Dendritic cell treated with granulocyte-macrophage colony-stimulating factor and Interleukin-4, amounts not matched to agents 40 ng/mL and 50 ng/mL, for 4 days (primary cell): ENCODE results near the gene SF3A2.

Experiments
- H3K27ac Mint-ChIP-seq: one replicate; pipeline ENCODE4 v1.8.0; 2022; ENCODE audit warnings: mild to moderate bottlenecking, mixed read lengths
- H3K27me3 Mint-ChIP-seq: one replicate; pipeline ENCODE4 v1.8.0; 2022; ENCODE audit warnings: mild to moderate bottlenecking, mixed read lengths
- H3K36me3 Mint-ChIP-seq: one replicate; pipeline ENCODE4 v1.8.0; 2022; ENCODE audit warnings: low read depth, mixed read lengths
- H3K4me1 Mint-ChIP-seq: one replicate; pipeline ENCODE4 v1.8.0; 2022; ENCODE audit warnings: low read depth, mixed read lengths
- H3K4me3 Mint-ChIP-seq: one replicate; pipeline ENCODE4 v1.8.0; 2022; ENCODE audit warnings: mild to moderate bottlenecking, moderate library complexity, mixed read lengths
- H3K9me3 Mint-ChIP-seq: one replicate; pipeline ENCODE4 v1.8.0; 2022; ENCODE audit warnings: mixed read lengths
- intact Hi-C: fragments of 100-400 bp; cut with micrococcal nuclease; formaldehyde crosslinking; loops from one replicate; pipeline ENCODE4 v1.15.0; 2022

SF3A2 gene

GRCh38 chr19:2236064-2236313 is 635 bp upstream of the SF3A2 start:
- Mint-ChIP-seq H3K9me3 (no peaks in the 10 kb centered on the region), H3K4me3 (peak overlapping the region; percentile 94), H3K27ac (peak overlapping the region; percentile 98), H3K27me3 (no peaks in the 10 kb centered on the region), H3K4me1 (peaks cover 78% of the 10 kb centered on the region), H3K36me3 (peaks cover 83% of the 10 kb centered on the region)
- intact Hi-C loops = loop anchor here (1.0 to 5.0 kb wide), 3 partner anchors 37 to 85 kb away; partner anchors contain the start of gene AP3D1

DNA sequence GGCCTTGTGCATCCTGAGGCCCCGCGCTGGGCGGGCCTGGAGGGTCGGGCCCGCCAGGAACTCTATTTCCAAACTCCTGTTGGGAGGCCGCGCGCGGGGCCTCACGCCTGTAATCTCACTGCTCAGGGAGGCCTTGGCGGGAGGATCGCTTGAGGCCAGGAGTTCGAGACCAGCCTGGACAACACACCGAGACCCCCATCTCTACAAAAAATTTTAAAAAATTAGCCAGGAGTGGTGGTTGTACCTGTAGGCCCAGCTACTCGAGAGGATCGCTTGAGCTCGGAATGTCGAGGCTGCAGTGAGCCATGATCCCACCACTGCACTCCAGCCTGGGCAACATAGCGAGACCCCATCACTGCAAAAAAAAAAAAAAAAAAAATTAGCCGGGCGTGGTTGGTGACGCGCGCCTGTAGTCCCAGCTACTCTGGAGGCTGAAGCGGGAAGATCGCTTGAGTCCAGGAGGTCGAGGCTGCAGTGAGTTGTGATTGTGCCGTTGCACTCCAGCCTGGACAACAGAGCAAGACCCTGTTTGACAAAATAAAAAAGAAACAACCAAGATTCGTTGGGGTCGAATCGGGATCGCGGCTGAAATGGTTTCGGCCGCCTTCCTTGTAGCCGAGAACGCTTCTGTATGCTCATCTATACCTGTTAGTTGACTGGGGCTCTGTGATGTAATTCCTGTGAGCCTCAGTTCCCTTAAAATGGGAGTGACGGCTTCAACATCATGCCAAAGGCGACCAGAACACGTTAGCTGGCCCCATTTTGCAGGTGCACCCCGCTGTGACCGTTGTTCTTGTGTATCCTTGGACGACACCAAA is 636 bp downstream of the SF3A2 start:
- intact Hi-C loops = loop anchor here (5.0 kb wide), 1 partner anchor 80 kb away; no protein-coding TSS in a partner anchor
- no peaks in the 10 kb centered on the region for H3K27me3 Mint-ChIP-seq
- no peaks in the 10 kb centered on the region for H3K9me3 Mint-ChIP-seq
- H3K4me3 Mint-ChIP-seq = peak overlapping the region; percentile 94
- peak overlapping the region; percentile 98 for H3K27ac Mint-ChIP-seq
- peaks cover 81% of the 10 kb centered on the region for H3K36me3 Mint-ChIP-seq
- H3K4me1 Mint-ChIP-seq = peaks cover 76% of the 10 kb centered on the region

GRCh38 chr19:2237869-2238153 is 1.2 kb downstream of the SF3A2 start:
- peak overlapping the region; percentile 98 for H3K27ac Mint-ChIP-seq
- H3K27me3 Mint-ChIP-seq = no peaks in the 10 kb centered on the region
- peak overlapping the region; percentile 94 for H3K4me3 Mint-ChIP-seq
- H3K36me3 Mint-ChIP-seq = peaks cover 81% of the 10 kb centered on the region
- intact Hi-C loops = loop anchor here (5.0 kb wide), 1 partner anchor 79 kb away; no protein-coding TSS in a partner anchor
- H3K9me3 Mint-ChIP-seq = no peaks in the 10 kb centered on the region
- H3K4me1 Mint-ChIP-seq = peaks cover 76% of the 10 kb centered on the region

- peaks cover 71% of the 10 kb centered on the region for H3K4me1 Mint-ChIP-seq
- no peaks in the 10 kb centered on the region for H3K27me3 Mint-ChIP-seq
- peaks cover 81% of the 10 kb centered on the region for H3K36me3 Mint-ChIP-seq
- no peaks in the 10 kb centered on the region for H3K9me3 Mint-ChIP-seq
- peak overlapping the region; percentile 94 for H3K4me3 Mint-ChIP-seq
- intact Hi-C loops = loop anchor here (5.0 kb wide), 1 partner anchor 78 kb away; no protein-coding TSS in a partner anchor
- peak overlapping the region; percentile 98 for H3K27ac Mint-ChIP-seq
These were observed 2.5 kb downstream of the SF3A2 start for GRCh38 chr19:2239173-2239572.

GRCh38 chr19:2239771-2240770 is 3.4 kb downstream of the SF3A2 start:
- Mint-ChIP-seq H3K9me3 (no peaks in the 10 kb centered on the region), H3K4me1 (peaks cover 62% of the 10 kb centered on the region), H3K36me3 (peaks cover 82% of the 10 kb centered on the region), H3K27ac (peak overlapping the region; percentile 98), H3K27me3 (no peaks in the 10 kb centered on the region), H3K4me3 (peak overlapping the region; percentile 94)
- intact Hi-C loops = loop anchor here (5.0 kb wide), 1 partner anchor 77 kb away; no protein-coding TSS in a partner anchor

DNA sequence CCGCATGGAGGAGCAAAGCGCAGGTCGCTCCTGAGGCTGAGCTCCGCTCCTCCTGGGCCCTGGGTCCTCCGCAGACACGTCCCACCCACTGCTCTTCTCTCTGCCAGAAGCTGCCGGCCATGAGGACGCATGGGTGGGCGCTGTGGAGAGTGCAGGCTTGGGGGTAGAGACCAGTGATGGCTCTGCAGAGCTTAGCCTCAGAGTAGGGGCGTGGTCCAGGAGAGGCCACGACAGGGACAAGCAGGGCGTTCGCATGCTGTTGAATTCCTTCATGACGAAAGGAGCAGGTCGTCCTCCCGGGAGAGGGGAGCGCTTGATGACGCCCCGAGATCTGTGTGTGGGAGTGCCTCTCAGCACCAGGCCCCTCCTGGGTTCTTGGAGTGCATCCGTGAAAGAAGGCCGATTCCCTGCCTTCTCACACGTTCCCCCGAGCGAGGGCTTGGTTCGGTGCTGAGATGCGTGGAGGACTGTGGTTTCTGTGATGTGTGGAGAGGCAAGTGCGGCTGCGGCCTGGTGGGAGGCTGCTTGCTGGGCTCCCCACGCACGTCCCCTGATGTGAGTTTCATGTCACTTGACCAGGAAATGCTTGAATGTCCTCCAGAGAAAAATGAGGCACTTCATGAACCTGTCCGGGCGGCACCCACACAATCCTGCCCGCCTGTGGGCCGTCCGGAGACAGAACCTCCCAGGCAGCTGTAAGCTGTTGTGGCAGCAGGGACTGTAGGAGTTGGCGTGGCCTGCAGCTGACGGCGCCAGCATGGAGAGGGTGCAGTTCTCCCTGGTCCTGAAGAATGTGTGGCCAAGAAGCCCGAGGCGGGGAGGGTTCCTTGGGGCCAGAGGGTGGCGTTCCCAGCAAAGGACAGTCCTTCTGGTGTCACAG is 4.5 kb downstream of the SF3A2 start:
- intact Hi-C loops = no loop called here
- Mint-ChIP-seq H3K4me1 (peaks cover 56% of the 10 kb centered on the region), H3K36me3 (peaks cover 82% of the 10 kb centered on the region), H3K4me3 (no peak overlapping the region), H3K9me3 (no peaks in the 10 kb centered on the region), H3K27ac (no peak overlapping the region), H3K27me3 (no peaks in the 10 kb centered on the region)

DNA sequence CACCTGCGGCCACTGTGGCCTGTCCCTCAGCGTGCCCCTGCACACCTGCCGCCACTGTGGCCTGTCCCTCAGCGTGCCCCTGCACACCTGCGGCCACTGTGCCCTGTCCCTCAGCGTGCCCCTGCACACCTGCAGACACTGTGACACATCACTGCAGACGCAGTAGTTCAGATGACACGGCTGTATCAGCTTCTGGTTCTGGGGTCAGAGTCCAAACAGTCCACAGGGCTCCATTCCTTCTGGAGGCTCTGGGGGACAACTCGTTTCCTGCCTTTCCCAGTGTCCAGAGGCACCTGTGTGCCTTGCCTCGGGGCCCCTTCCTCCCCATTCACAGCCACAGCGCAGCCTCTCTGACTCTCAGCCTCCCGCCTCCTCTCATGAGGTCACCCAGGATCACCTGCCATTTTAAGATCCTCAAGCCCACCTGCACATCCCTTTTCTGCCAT is 5.5 kb downstream of the SF3A2 start:
- Mint-ChIP-seq H3K4me1 (peaks cover 53% of the 10 kb centered on the region), H3K9me3 (no peaks in the 10 kb centered on the region), H3K36me3 (peaks cover 83% of the 10 kb centered on the region), H3K27ac (peak overlapping the region; percentile 41), H3K27me3 (no peaks in the 10 kb centered on the region), H3K4me3 (no peak overlapping the region)
- intact Hi-C loops = no loop called here

DNA sequence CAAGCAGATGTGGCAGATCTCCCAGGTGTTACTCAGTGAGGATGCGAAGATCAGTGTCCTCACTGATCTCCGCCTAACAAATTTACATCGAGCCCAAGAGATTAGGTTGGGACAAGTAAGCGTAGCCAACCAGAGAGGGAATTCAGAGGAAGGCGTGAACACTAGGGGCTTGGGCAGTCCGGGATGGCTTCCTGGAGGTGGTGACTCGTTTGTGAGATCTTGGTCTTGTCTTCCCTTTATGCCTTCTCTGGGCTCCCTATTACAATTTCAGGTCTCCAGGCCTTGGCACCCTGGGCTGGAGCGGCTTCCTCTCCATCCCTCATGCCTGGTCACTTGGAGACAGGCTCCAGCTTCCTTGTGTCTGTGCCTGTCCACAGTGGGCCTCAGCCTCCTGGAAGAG is 6.2 kb downstream of the SF3A2 start:
- peak overlapping the region; percentile 41 for H3K27ac Mint-ChIP-seq
- peaks cover 47% of the 10 kb centered on the region for H3K4me1 Mint-ChIP-seq
- H3K9me3 Mint-ChIP-seq = no peaks in the 10 kb centered on the region
- intact Hi-C loops = no loop called here
- peaks cover 87% of the 10 kb centered on the region for H3K36me3 Mint-ChIP-seq
- H3K4me3 Mint-ChIP-seq = no peak overlapping the region
- peaks cover 4% of the 10 kb centered on the region for H3K27me3 Mint-ChIP-seq

- Mint-ChIP-seq H3K4me3 (no peak overlapping the region), H3K36me3 (peaks cover 87% of the 10 kb centered on the region), H3K4me1 (peaks cover 41% of the 10 kb centered on the region), H3K27ac (no peak overlapping the region), H3K27me3 (peaks cover 8% of the 10 kb centered on the region), H3K9me3 (no peaks in the 10 kb centered on the region)
- intact Hi-C loops = no loop called here
These were observed 6.9 kb downstream of the SF3A2 start for GRCh38 chr19:2243274-2244124.

GRCh38 chr19:2244125-2244411 is 7.4 kb downstream of the SF3A2 start:
- peaks cover 35% of the 10 kb centered on the region for H3K4me1 Mint-ChIP-seq
- H3K9me3 Mint-ChIP-seq = no peaks in the 10 kb centered on the region
- peaks cover 14% of the 10 kb centered on the region for H3K27me3 Mint-ChIP-seq
- intact Hi-C loops = no loop called here
- no peak overlapping the region for H3K27ac Mint-ChIP-seq
- H3K36me3 Mint-ChIP-seq = peaks cover 88% of the 10 kb centered on the region
- H3K4me3 Mint-ChIP-seq = no peak overlapping the region

- Mint-ChIP-seq H3K36me3 (peaks cover 90% of the 10 kb centered on the region), H3K4me3 (no peak overlapping the region), H3K4me1 (peaks cover 31% of the 10 kb centered on the region), H3K27me3 (peaks cover 18% of the 10 kb centered on the region), H3K9me3 (no peaks in the 10 kb centered on the region), H3K27ac (no peak overlapping the region)
- intact Hi-C loops = no loop called here
These were observed 7.9 kb downstream of the SF3A2 start for GRCh38 chr19:2244486-2244885.

- Mint-ChIP-seq H3K36me3 (peaks cover 88% of the 10 kb centered on the region), H3K27me3 (peaks cover 26% of the 10 kb centered on the region), H3K9me3 (no peaks in the 10 kb centered on the region), H3K4me1 (peaks cover 30% of the 10 kb centered on the region), H3K4me3 (no peak overlapping the region), H3K27ac (no peak overlapping the region)
- intact Hi-C loops = no loop called here
These were observed 8.6 kb downstream of the SF3A2 start for GRCh38 chr19:2245273-2245672.
